B cell (primary cell): ENCODE results near the gene MLLT6. TPM values are rescaled to one million over a fixed set of nuclear protein-coding genes. Genes with fewer than 3 reads are reported as not detected.

Experiments
- ATAC-seq: fragments of 200-7000 bp; cut with Tn5 transposase; one replicate; pipeline ENCODE4 v1.10.0; 2021; ENCODE audit warnings: low read depth, mild to moderate bottlenecking, moderate number of reproducible peaks, moderate library complexity
- CTCF ChIA-PET: fragments of 350-600 bp; sonication (Branson Sonifier 250); formaldehyde crosslinking; loops from one replicate; lab custom pipeline; 2021; ENCODE audit warnings: antibody characterized with exemption, inconsistent platforms; lab: Charles Lee
- POLR2A ChIA-PET: fragments of 350-600 bp; sonication (Branson Sonifier 250); formaldehyde crosslinking; loops from one replicate; lab custom pipeline; 2021; ENCODE audit warnings: antibody characterized with exemption; lab: Charles Lee
- DNase-seq: peaks from one replicate; pipeline ENCODE4 v3.0.0; 2013
- H2AFZ ChIP-seq: 2 replicates; pipeline ENCODE4 v1.6.1; 2012; ENCODE audit warnings: mild to moderate bottlenecking, low read depth, low read length; ENCODE audit not compliant: insufficient read depth, poor library complexity, severe bottlenecking
- H3K27ac ChIP-seq, 2 donors: 1 replicate in 1 of 2; 2 replicates in 1 of 2; pipeline ENCODE4 v1.5.1; 2012 to 2013; ENCODE audit warnings: low read length in 2 of 2, mild to moderate bottlenecking in 2 of 2, moderate library complexity in 1 of 2
- H3K27me3 ChIP-seq, 4 experiments: fragments of 200-600 bp in 1 of 4; sonication (generic) in 1 of 4; replicated peaks in 1 of 4; 1 replicate in 2 of 4; 2 replicates in 2 of 4; pipeline versions ENCODE4 v1.6.1 to v1.7.0; 2013 to 2016; ENCODE audit warnings: low read length in 3 of 4, mild to moderate bottlenecking in 2 of 4, mixed read lengths in 1 of 4, moderate library complexity in 1 of 4; ENCODE audit not compliant: insufficient read depth in 4 of 4, control insufficient read depth in 3 of 4; ENCODE audit errors: control extremely low read depth in 1 of 4
- H3K36me3 ChIP-seq, 2 experiments: replicated peaks in 1 of 2; 1 replicate in 1 of 2; 2 replicates in 1 of 2; pipeline versions ENCODE4 v1.6.1 to v1.7.1; 2013; ENCODE audit warnings: low read length in 1 of 2; ENCODE audit not compliant: insufficient read depth in 2 of 2, control insufficient read depth in 1 of 2; ENCODE audit errors: control extremely low read depth in 1 of 2, extremely low read depth in 1 of 2
- H3K4me1 ChIP-seq, 2 donors: fragments of 200-600 bp in 1 of 2; sonication (generic) in 1 of 2; 1 replicate in 1 of 2; 2 replicates in 1 of 2; pipeline versions ENCODE4 v1.5.1 to v1.6.1; 2013 to 2017; ENCODE audit warnings: low read length in 2 of 2; ENCODE audit not compliant: control insufficient read depth in 2 of 2, insufficient read depth in 2 of 2
- H3K4me2 ChIP-seq: replicated peaks from 2 replicates; pipeline ENCODE3; 2012; ENCODE audit warnings: mild to moderate bottlenecking, low read depth, low read length; ENCODE audit not compliant: poor library complexity, severe bottlenecking
- H3K4me3 ChIP-seq, 5 experiments: fragments of 200-600 bp in 1 of 5; sonication (generic) in 1 of 5; 1 replicate in 3 of 5; 2 replicates in 2 of 5; pipeline versions ENCODE4 v1.5.1 to v1.7.0; 2011 to 2016; ENCODE audit warnings: low read length in 4 of 5, mild to moderate bottlenecking in 4 of 5, low read depth in 2 of 5, control low read depth in 1 of 5, moderate library complexity in 1 of 5; ENCODE audit not compliant: insufficient read depth in 1 of 5; ENCODE audit errors: control extremely low read depth in 1 of 5, extremely low read depth in 1 of 5
- H3K79me2 ChIP-seq: fragments of 200-600 bp; sonication (generic); one replicate; pipeline ENCODE4 v1.6.0; 2016; ENCODE audit warnings: low read length; ENCODE audit not compliant: control insufficient read depth, insufficient read depth
- H3K9ac ChIP-seq: fragments of 200-600 bp; sonication (generic); 2 replicates; pipeline ENCODE4 v1.6.1; 2017; ENCODE audit warnings: mild to moderate bottlenecking, low read length, moderate library complexity
- H3K9me3 ChIP-seq, 3 donors: one replicate each; pipeline versions ENCODE4 v1.6.1 to v1.7.1; 2013; ENCODE audit warnings: low read length in 2 of 3; ENCODE audit not compliant: control insufficient read depth in 2 of 3, insufficient read depth in 1 of 3; ENCODE audit errors: control extremely low read depth in 1 of 3
- H4K20me1 ChIP-seq: 2 replicates; pipeline ENCODE4 v1.6.0; 2012; ENCODE audit warnings: mild to moderate bottlenecking, low read length; ENCODE audit not compliant: insufficient read depth, control insufficient read depth, poor library complexity, severe bottlenecking
- H3K27ac Mint-ChIP-seq: one replicate; pipeline ENCODE4 v1.8.0; 2021; ENCODE audit warnings: mixed read lengths
- H3K27me3 Mint-ChIP-seq: one replicate; pipeline ENCODE4 v1.8.0; 2021; ENCODE audit warnings: mixed read lengths
- H3K4me1 Mint-ChIP-seq: one replicate; pipeline ENCODE4 v1.8.0; 2021; ENCODE audit warnings: mixed read lengths
- H3K4me3 Mint-ChIP-seq: one replicate; pipeline ENCODE4 v1.8.0; 2021; ENCODE audit warnings: mixed read lengths
- H3K9me3 Mint-ChIP-seq: one replicate; pipeline ENCODE4 v1.8.0; 2022; ENCODE audit warnings: mixed read lengths; ENCODE audit not compliant: insufficient read depth
- EZH2 ChIP-seq: IDR thresholded peaks from 2 replicates; pipeline ENCODE4 v1.6.1; 2012; ENCODE audit warnings: borderline replicate concordance, low read depth, mild to moderate bottlenecking, moderate library complexity, low read length; ENCODE audit not compliant: insufficient read depth, poor library complexity, severe bottlenecking
- WGBS: methylation state at CpG from one replicate; pipeline ENCODE4 v1.1.5; 2013; ENCODE audit warnings: missing lambda C conversion rate; ENCODE audit not compliant: insufficient coverage; 5-methylcytosine and 5-hydroxymethylcytosine counted together
- intact Hi-C: fragments of 100-400 bp; cut with micrococcal nuclease; formaldehyde crosslinking; loops from one replicate; pipeline ENCODE4 v1.10.0; 2022
- polyA plus RNA-seq: library from polyadenylated mRNA; depleted of rRNA; stranded (reverse); fragments of >200 nt; gene quantifications from 2 replicates; pipeline ENCODE4 v1.2.3, GENCODE V29; 2012
- total RNA-seq, 2 donors: library from RNA; stranded (reverse); fragments of 120-200 nt in 1 of 2; gene quantifications; 1 replicate in 1 of 2; 2 replicates in 1 of 2; pipeline versions ENCODE4 v1.2.3 to v1.2.4, GENCODE V29; 2013 to 2022
- TF ChIP-seq, protein P1 (sequence below): fragments of 200-600 bp; IDR thresholded peaks from one replicate; pipeline ENCODE4 v1.8.0; 2022; ENCODE audit warnings: antibody characterized with exemption, mild to moderate bottlenecking

The MLLT6 gene
- total and polyA plus RNA-seq, 2 donors (not counting 1 experiment from before 2014, with no cell fraction given) = 165 to 288 TPM

- Histone ChIP-seq H3K9ac (no peak overlapping the region), H3K27ac (no peak overlapping the region), H3K79me2 (peaks cover 4% of the 10 kb centered on the region), H3K27me3 (peaks cover 0 to 18% (median 0%) of the 10 kb centered on the region in 4 experiments), H3K4me3 (no peak overlapping the region), H4K20me1 (no peaks in the 10 kb centered on the region), H2AFZ (no peak overlapping the region), H3K4me1 (peaks cover 15 to 17% of the 10 kb centered on the region in 2 donors), H3K36me3 (no peaks in the 10 kb centered on the region), H3K4me2 (no peak overlapping the region), H3K9me3 (no peaks in the 10 kb centered on the region)
- POLR2A ChIA-PET = no interaction called here
- no peak for ATAC-seq
- Mint-ChIP-seq H3K4me1 (peaks cover 15% of the 10 kb centered on the region), H3K4me3 (no peak overlapping the region), H3K9me3 (no peaks in the 10 kb centered on the region), H3K27ac (no peak overlapping the region), H3K27me3 (peaks cover 18% of the 10 kb centered on the region)
- DNase-seq = no peak
- TF ChIP-seq, protein P1, sequence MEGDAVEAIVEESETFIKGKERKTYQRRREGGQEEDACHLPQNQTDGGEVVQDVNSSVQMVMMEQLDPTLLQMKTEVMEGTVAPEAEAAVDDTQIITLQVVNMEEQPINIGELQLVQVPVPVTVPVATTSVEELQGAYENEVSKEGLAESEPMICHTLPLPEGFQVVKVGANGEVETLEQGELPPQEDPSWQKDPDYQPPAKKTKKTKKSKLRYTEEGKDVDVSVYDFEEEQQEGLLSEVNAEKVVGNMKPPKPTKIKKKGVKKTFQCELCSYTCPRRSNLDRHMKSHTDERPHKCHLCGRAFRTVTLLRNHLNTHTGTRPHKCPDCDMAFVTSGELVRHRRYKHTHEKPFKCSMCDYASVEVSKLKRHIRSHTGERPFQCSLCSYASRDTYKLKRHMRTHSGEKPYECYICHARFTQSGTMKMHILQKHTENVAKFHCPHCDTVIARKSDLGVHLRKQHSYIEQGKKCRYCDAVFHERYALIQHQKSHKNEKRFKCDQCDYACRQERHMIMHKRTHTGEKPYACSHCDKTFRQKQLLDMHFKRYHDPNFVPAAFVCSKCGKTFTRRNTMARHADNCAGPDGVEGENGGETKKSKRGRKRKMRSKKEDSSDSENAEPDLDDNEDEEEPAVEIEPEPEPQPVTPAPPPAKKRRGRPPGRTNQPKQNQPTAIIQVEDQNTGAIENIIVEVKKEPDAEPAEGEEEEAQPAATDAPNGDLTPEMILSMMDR = no peak
- CTCF ChIA-PET = no interaction called here
- intact Hi-C loops = no loop called here
- 86% methylated on average over 7 of the region's 7 CpGs for WGBS
Observed at GRCh38 chr17:38741921-38742410, 36.9 kb downstream of the MLLT6 start.

DNA sequence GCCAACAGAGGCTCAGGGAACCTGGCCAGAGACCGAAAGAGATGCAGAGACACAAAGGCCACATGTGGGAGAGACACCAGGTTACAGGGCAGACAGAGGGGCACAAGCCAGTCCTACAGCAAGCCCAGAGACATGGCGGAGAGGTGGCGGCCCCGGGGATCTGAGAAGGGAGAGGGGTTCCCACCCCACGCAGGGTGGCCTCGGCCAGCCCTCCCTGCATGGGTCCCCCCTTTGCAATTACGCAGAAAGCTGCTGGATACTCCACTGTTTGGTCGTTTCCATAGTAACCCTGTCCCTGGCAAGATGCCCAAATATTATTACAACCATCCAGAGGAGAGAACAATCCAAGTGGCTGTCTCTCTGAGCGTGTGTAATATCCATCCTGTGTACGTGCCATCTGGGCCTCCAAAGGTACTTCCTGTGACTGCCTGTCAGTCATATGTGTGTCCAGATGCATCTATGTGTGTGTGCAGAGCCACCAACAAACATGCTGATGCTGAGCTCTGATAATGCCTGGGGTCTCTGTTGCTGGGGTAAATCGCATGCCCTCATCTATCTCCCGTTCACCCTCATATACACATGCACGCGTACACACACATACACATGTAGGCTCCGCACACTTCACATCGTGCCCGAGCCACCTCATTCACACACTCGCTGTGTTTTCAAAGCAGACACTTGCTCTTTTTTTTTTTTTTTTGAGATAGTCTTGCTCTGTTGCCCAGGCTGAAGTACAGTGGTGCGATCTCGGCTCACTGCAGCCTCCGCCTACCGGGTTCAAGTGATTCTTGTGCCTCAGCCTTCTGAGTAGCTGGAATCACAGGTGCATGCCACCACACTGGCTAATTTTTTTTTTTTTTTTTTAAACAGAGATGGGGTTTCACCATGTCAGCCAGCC is 37.6 kb downstream of the MLLT6 start:
- Mint-ChIP-seq H3K4me1 (peaks cover 17% of the 10 kb centered on the region), H3K27ac (no peak overlapping the region), H3K27me3 (peaks cover 18% of the 10 kb centered on the region), H3K9me3 (no peaks in the 10 kb centered on the region), H3K4me3 (no peak overlapping the region)
- no peaks in the 10 kb centered on the region for H3K9me3 ChIP-seq
- no peak overlapping the region for H3K9ac ChIP-seq
- H3K79me2 ChIP-seq = peaks cover 4% of the 10 kb centered on the region
- DNase-seq (no peak), ATAC-seq (no peak)
- WGBS = 91% methylated on average over 14 of the region's 22 CpGs
- no peaks in the 10 kb centered on the region for H4K20me1 ChIP-seq
- CTCF ChIA-PET = no interaction called here
- no peak for TF ChIP-seq EZH2
- TF ChIP-seq, protein P1 = no peak
- POLR2A ChIA-PET = interaction anchor here (0.7 kb wide), 1 partner anchor 183 kb away, joined by 3 read pairs; no protein-coding TSS in a partner anchor
- H3K4me3 ChIP-seq = no peak overlapping the region
- no peak overlapping the region for H3K27ac ChIP-seq
- peaks cover 22 to 24% of the 10 kb centered on the region in 2 donors for H3K4me1 ChIP-seq
- no peaks in the 10 kb centered on the region for H3K36me3 ChIP-seq
- no peak overlapping the region for H2AFZ ChIP-seq
- no peak overlapping the region for H3K4me2 ChIP-seq
- intact Hi-C loops = no loop called here
- peaks cover 0 to 23% (median under 1%) of the 10 kb centered on the region in 4 experiments for H3K27me3 ChIP-seq
